GM23338 (cell line): Measurements from ENCODE around the gene NUMBL.

Source experiments
- CTCF ChIP-seq, 2 experiments: fragments of 200-600 bp in 1 of 2; sonication (generic) in 1 of 2; conservative IDR thresholded peaks; 2 replicates each; pipeline versions ENCODE4 v1.5.1 to v1.6.1; 2016 to 2017; ENCODE audit warnings: antibody characterized with exemption in 2 of 2, low read depth in 2 of 2, mild to moderate bottlenecking in 2 of 2, moderate library complexity in 1 of 2
- JUNB ChIP-seq: IDR thresholded peaks from one replicate; pipeline ENCODE4 v1.6.1; 2016; ENCODE audit warnings: antibody characterized with exemption; ENCODE audit not compliant: unreplicated experiment
- POLR2AphosphoS5 ChIP-seq: IDR thresholded peaks from 2 replicates; pipeline ENCODE4 v1.6.1; 2016; ENCODE audit warnings: antibody characterized with exemption, low read depth
- REST ChIP-seq: IDR thresholded peaks from one replicate; pipeline ENCODE4 v1.6.1; 2018; ENCODE audit warnings: antibody characterized with exemption; ENCODE audit not compliant: unreplicated experiment

DNA sequence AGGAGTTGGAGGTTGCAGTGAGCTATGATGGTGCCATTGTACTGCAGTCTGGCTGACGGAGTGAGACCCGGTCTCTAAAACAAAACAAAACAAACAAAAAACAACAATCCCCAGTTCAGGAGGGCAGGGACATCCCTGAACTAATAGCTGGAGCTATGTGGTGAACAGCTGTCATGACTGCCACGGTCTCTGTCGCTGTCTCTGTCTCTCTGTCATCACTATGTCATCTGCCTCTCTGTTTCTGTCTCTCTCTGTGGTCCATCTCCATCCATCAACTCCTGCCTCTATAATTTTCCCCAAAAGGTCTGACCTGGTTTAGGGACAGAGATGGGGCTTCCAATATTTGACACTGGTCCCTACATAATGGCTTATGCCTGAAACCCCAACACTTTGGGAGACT is 33.9 kb upstream of the NUMBL start:
- TF ChIP-seq POLR2AphosphoS5 (no peak), REST (no peak), CTCF (conservative IDR thresholded peaks at IDR 0.05; ENCODE audit: low read depth in 2 of 2) (no peak), JUNB (no peak)
